ENCODE data around the gene HDHD5.

Gene HDHD5

DNA sequence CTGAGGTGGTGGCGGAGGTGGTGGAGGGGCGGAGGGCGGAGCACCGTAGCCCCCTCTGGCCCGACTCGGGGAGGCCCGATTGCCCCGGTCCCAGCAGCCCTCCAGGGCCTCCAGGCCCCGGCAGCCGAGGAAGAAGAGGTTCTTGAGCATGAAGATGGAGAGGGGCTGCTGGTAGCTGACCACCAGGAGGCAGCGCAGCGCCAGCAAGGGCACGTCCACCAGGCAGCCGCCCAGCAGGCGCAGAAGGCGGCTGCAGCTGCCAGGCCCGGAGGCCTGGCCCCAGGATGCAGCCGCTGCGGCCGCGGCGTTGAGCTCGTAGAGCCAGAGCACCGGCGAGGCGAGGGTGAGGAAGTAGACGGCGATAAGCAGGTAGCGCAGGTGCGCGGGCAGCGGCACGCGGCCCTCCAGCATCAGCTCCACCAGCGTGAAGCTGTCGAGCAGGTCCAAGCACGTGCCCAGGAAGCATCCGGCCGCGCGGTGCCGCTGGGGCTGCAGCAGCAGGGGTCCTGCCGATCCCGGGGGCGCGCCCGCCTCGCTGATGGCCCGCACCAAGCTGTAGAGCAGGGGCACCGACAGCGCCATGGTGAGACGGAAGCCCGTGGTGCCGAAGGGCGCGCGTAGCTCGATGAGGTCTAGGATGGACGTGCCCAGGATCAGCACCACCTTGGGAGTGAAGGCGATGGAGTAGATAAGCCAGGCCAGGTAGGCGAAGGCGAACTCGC lies 39.4 kb downstream of the HDHD5 start:
- DNase-seq (ENCODE audit: low spot score), result no peak
- TF ChIP-seq, protein P1, sequence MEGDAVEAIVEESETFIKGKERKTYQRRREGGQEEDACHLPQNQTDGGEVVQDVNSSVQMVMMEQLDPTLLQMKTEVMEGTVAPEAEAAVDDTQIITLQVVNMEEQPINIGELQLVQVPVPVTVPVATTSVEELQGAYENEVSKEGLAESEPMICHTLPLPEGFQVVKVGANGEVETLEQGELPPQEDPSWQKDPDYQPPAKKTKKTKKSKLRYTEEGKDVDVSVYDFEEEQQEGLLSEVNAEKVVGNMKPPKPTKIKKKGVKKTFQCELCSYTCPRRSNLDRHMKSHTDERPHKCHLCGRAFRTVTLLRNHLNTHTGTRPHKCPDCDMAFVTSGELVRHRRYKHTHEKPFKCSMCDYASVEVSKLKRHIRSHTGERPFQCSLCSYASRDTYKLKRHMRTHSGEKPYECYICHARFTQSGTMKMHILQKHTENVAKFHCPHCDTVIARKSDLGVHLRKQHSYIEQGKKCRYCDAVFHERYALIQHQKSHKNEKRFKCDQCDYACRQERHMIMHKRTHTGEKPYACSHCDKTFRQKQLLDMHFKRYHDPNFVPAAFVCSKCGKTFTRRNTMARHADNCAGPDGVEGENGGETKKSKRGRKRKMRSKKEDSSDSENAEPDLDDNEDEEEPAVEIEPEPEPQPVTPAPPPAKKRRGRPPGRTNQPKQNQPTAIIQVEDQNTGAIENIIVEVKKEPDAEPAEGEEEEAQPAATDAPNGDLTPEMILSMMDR (IDR thresholded peaks at IDR 0.05; ENCODE audit: extremely low read depth, missing control alignments), result no peak

DNA sequence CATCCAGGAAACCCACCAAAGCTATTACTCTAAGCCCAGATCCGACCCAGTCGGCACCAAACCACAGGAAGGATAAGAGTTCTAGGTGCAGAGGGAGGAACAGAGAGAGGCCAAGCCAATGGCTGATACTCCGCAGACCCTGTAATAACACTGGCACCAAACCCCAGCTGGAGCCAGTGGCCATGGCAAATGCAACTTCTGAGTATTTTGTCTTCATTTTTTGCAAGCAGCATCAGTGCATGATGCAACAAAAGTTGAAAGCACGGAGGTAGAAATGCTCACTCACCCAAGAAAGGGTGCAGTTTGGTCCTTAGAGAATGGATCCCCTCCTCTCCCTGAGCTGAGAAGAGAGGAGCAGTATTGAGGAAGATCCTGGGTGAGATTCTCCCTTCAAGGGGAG lies 40.7 kb downstream of the HDHD5 start:
- TF ChIP-seq, protein P1 (IDR thresholded peaks at IDR 0.05; ENCODE audit: extremely low read depth, missing control alignments), result no peak
- DNase-seq (ENCODE audit: low spot score), result no peak

DNA sequence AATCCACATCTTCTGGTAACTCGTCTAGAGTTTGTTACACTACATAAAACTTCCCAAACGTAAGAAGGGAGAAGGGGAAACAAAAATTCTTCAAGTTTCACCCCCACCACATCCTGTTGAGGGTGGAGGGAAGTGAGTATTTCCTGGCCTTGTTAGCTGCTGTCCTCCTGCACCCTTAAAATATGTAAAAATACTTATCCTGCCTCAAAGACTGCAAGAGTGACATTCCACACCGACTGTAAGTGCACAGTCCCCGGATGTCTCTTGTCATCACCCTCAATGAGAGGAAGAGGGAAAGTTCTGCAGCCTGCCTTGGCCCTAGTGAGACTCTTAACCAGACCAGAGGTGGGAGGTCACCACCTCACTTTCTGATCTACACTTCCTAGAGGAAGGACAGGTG lies 41.2 kb downstream of the HDHD5 start:
- TF ChIP-seq, protein P1 (IDR thresholded peaks at IDR 0.05; ENCODE audit: extremely low read depth, missing control alignments), result no peak
- DNase-seq (ENCODE audit: low spot score), result no peak

DNA sequence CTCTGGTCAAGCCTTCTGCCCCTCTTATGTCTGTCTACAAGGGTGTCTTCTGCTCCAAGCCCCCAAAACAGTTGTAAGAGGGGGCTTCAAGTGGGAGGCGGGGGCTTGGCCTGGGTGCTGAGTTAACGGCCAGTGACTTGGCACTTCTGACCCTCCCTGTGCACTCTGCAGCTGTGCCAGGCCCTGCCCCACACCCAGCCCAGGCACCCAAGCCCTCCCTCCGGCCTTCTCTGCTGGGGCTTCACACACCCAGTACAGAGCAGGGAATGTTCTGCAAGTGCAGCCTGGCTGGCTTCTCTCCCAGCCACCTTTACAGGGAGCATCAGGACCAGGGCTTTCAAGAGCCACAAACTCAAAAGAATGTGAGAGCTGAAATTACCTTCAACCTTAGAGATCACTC lies 41.7 kb downstream of the HDHD5 start:
- no peak for DNase-seq (ENCODE audit: low spot score)
- TF ChIP-seq, protein P1 (IDR thresholded peaks at IDR 0.05; ENCODE audit: extremely low read depth, missing control alignments), result no peak

DNA sequence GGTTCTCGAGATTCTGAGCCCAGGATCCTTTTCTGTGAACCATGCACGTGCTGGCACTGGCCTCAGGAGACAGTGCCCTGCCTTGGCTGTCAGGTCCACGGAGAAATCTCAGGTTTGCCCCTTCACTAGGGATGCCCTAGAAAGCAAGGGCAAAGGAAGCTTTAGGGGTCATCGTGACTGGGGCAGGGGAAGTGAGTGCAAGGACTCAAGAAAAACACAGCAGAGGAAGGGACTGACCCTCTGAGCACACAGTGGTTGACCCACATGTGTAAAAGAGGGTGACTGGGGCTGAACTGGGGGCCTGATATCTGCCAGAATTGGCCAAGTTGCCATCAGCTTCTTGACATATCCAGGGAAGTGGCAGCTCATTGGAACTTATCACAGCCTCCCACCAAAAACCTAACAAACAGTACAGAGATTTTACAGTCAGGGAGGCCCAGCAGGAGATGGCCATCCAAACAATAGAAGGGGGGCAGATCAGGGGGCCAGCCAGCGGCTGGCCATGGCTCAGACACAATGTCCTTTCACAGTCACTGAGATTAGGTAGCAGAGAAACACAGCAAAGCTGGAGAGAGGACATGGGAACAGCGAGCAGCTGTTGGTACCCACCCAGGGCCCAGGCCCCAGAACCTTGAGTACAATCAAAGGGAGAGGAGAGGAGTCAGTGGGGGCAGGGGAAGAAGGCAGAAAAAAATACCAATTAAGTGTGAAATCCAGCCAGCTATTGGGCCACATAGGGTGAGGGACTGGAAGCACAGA lies 42.3 kb downstream of the HDHD5 start:
- TF ChIP-seq, protein P1 (IDR thresholded peaks at IDR 0.05; ENCODE audit: extremely low read depth, missing control alignments), result no peak
- DNase-seq (ENCODE audit: low spot score), result no peak

DNA sequence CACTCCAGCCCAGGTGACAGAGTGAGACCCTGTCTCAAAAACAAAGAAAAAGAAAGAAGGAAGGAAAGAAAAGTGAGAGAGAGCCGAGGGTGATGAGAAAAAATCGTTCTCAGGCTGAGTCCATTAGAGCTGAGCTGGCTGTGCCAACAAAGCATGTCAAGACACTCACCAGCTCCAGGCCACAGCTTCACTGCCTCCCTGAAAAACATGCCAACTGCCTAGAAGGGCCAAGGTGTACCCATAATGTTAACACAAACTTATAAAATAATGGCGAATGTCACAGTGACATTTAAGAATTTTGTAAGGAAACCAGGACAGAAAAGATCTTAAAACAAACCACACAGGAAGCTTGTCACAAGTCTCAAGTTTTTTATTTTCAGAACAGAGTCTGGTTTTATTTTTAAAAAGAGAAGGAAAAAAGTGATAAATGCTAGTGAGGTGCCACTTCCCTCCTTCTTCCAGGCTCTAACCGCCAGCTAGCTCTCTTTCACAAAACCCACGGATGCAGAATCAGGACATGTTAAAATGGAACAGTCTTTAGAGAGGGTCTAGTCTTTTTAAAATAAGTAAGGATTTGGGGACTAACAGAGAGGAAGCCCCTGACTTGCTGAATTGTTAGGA lies 43.0 kb downstream of the HDHD5 start:
- DNase-seq (ENCODE audit: low spot score), result no peak
- TF ChIP-seq, protein P1 (IDR thresholded peaks at IDR 0.05; ENCODE audit: extremely low read depth, missing control alignments), result no peak

DNA sequence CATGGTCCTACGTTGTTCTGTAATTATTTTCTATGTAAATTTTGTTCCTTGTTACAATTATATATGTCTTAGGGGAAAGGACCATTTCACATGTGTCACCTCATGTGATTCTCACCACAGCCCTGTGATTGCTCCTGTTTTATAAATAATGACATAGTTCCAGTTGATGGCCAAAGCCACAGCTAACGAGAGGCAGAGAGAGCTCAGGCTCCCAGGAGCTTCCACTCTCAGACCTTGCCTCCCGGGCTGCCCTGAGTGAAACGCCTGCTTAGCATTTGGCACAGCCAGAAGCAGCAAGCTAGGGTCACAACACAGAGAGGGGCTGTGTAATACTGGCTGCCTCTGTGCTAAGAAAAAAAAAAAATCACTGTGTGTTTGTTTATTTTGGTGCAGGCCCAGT lies 43.8 kb downstream of the HDHD5 start:
- DNase-seq (ENCODE audit: low spot score), result no peak
- TF ChIP-seq, protein P1 (IDR thresholded peaks at IDR 0.05; ENCODE audit: extremely low read depth, missing control alignments), result no peak
